HG03575 (cell line): ENCODE results near the gene CRYGS.

Experiments used
- ATAC-seq: cut with Tn5 transposase; IDR thresholded peaks from one replicate; pipeline ENCODE4 v1.9.1; 2021; ENCODE audit not compliant: unreplicated experiment, insufficient number of reproducible peaks, low FRiP score; ENCODE audit errors: extremely low read depth

CRYGS gene

GRCh38 chr3:186524616-186525015 is 19.6 kb downstream of the CRYGS start:
- ATAC-seq = no peak

DNA sequence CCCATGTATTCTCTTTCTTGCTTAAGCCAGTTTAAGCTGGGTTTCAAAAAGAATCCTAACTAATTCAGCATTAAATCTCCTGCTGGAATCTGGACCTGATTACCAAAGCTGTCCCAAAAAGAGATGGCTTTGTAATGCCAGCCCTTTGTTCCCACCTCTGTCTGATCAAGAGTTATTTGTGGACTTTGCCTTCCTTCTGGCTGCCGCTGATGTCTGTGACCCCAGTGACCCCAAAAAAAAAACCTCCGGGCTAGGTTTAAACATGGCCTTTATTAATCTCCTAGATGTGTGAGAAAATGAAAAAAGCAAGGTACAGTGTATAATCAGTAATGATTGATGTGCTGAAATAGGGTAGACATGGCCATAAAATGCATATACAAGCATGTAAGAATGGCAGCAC is 20.7 kb downstream of the CRYGS start:
- ATAC-seq = no peak

GRCh38 chr3:186523022-186523421 is 21.2 kb downstream of the CRYGS start:
- no peak for ATAC-seq

DNA sequence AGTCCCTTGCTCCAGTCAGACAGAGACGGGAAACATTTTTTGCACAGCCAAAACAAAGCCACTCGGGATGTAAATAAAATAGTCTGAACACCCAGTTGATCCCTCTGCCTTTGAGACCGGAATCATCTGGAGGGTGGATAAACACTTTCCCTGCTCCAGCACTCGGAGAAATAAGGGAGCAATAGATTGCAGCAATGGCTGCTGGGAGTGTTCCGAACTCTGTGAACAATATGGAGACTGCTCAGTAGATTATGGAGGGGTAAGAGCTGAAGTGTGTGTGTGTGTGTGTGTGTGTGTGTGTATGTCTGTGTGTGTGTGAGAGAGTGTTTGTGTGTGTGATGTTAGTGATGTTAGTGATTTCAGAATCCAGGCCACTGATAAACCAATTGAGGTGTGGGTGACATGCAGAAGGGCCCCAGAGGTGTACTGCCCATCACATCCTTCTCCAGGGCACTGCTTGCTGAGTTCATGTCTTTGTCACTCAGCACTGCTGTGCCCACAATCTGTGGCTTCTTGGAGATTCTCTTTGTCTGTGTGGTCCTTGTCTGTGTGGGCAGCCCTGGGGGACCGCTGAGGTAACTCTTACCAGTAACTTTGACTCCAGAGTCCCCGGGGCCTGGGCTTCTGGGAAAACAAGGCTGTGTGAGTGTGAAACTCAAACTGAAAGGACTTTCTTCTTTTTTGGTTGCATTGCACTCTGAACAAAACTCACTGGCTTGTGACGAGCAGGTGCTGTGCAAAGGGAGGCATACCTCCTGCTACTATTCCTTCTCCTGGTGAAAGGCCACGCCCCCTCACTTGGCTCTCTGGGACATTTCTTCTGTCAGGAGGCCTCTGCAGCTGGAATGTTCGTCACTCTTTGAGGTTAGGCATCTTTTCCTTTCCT is 23.0 kb downstream of the CRYGS start:
- peak; percentile 61 for ATAC-seq

DNA sequence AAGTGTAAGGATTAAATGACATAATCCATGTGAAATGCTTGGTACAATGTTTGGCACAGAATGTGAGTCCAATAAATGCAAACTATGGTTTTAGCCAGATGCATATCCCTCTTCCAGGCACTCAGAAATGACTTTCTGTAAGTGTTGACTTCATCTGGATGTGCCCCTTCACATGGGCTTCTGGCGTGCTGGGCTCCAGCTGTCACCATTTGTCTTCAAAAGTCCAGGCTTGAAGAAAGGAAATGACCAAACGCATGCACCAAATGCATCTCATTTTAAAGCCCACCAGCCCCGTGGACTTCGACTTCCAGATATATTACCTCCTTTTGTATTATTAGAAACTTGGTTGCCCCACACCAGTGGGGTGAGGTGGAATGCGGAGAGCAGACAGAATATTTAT is 23.7 kb downstream of the CRYGS start:
- no peak for ATAC-seq

DNA sequence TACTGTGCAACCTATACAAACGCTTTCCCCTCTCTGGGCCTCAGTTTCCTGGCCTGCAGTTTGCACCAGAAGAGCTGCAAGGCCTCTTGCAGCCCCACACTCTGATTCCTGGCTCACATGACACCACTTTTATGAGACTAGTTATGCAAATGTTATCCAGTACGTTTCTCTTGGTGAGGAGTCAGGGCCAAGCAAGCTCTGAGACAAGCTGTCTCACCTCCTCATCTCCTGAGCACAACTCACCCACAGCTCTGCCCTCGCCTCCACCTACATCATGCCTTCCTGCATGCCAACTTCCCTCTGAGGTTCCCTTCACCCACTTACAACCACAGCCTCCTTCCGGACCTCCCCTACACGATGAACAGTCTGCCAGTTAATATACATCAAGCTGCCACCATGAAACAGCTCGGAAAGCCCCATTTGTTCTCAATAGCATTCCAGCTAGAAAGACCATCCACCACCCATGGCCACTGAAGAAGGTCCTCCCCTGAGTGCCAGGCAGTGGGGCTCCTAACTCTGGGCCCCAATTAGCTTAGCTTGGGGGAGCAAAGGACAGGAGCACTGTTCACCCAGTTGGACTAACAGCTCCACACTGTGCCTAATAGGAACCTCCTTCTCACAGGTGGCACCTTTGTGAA is 25.0 kb downstream of the CRYGS start:
- no peak for ATAC-seq

GRCh38 chr3:186517218-186517617 is 27.0 kb downstream of the CRYGS start:
- no peak for ATAC-seq

- no peak for ATAC-seq
Measured at GRCh38 chr3:186516646-186517045, 27.5 kb downstream of the CRYGS start.

GRCh38 chr3:186515125-186515524 is 29.1 kb downstream of the CRYGS start:
- ATAC-seq = no peak

- ATAC-seq = no peak
Measured at GRCh38 chr3:186514296-186515002, 29.7 kb downstream of the CRYGS start.

DNA sequence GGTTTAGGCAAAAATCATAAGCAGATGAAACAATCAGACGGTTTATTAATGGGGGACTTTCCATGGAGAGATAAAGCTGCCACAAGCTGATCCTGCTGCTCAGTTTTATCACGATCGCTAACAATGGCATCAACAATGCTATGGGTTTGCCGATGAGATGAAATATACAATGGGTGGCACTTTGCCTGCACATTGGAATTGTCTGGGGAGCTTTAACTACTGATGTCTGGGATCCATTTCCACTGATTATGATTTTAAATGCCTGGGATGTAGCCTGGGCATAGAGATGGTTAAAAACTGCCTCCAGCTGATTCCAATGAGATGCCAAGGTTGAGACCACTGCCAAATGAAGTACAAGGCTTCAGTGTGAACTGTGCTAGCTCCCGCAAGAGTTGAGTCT is 30.8 kb downstream of the CRYGS start:
- no peak for ATAC-seq

DNA sequence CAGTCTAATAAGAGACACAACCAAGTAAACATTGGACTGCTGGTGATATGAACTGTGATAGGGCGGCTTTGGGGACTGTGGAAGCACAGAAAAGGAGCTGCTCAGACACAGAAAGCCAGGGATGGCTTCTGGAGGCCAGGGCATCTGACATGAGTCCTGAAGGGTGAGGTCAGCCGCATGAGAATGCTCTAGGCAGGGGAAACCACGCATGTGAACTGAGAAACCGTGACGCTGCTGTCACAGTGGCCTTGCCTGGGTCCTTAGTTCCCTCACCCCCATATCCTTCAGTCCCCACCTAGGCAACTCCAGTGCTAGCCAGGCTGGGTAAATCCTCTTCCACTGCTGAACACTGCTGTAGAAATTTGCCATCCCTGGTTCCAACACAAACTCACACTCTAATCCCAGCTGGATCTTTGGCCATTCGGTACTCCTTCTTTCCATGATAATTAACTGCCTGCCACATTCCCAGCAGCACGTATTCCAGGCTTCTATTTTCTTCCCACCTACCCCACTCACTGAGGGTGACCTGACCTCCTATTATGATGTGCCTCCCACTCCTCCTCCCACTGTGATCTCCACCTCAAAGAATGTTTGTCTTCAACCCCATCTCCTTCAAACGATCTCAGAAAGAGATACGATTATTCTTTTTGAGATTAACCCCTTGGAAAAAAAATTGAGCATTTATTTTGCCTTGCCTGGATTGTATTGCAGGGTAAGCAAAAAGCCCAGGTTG is 31.4 kb downstream of the CRYGS start:
- no peak for ATAC-seq

DNA sequence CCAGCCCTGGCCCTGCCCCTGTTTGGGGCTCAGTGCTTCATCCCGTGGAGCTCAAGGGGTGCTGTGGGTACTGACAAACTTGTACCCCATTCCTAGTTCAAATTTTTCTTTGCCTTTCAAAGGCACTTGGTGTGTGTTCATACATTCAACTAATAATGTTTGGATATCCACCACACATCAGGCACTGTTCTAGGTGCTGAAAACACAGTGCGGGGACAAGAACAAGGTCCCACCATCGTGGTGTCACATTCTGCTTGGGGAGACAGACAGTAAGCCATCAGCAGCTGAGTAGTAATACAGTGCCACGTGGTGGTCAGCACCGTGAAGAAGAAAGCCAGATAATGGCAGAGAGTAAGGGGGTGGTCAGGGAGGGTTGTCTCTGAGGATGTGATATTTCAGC is 32.5 kb downstream of the CRYGS start:
- ATAC-seq = no peak

GRCh38 chr3:186511245-186511644 is 32.9 kb downstream of the CRYGS start:
- ATAC-seq = peak; percentile 51

DNA sequence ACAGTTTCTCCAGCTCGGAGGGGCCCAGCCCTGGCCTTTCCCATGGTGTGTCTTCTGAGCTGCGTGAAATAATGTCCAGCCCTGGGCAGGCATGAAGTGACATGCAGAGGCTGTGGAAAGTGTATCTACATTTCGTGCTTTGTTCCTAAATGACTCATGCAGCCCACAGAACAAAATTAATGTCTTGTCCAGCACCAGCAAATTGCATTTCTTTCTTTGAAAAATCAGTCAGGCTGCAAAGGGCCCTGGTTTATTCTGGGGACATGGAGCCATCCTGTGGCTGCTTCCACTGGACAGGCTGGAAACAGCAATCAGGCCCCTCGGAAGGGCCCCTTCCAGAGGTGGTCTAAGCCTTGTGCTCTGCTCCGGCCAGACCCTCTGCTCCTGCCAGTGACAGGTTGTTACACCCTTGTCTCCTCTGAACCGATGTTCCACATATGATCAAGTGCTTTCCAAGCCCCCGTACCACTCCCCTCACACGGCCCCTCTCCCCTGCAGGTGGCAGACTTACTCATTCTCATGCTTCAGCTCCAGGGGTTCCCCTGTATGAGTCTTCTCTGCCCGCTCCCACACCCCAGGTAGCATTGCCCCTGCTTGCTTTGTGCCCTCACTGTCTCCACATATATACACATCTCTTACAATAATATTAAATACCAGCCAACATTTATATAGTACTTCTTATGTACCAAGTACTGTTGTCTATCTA is 33.7 kb downstream of the CRYGS start:
- peak; percentile 17 for ATAC-seq

DNA sequence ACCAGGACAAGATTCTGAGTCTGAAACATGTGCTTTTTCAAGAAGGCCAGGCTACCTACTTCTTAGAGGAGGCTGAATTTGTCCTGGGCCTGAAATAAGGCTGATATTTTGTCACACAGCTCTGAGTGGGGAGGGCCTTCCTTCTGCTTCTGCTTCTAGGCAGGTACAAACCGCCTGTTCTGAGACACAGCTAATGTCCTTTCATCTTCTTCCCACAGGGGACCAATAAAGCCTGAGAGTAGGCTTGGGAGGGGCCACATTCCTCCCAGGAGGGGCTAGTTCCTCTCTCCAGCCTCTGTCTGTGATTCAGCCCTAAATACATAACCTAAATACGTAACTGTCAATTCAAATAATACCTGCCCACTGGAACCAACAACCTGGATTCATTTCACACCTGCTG is 34.8 kb downstream of the CRYGS start:
- ATAC-seq = no peak

GRCh38 chr3:186506857-186507256 is 37.3 kb downstream of the CRYGS start:
- no peak for ATAC-seq

GRCh38 chr3:186506191-186506739 is 37.9 kb downstream of the CRYGS start:
- no peak for ATAC-seq
